Testis (tissue), 3 donors: ENCODE measurements around the gene HBQ1. TPM values are rescaled to one million over a fixed set of nuclear protein-coding genes. Genes with fewer than 3 reads are reported as not detected.

Experiments used
- polyA plus RNA-seq: library from polyadenylated mRNA; stranded (reverse); fragments of 350-450 nt; fragmentation: Illumina TruSeq; extraction: RNeasy Lipid Tissue Mini Kit (QIAGEN cat#74804); gene quantifications from one replicate; pipeline ENCODE4 v1.2.3, GENCODE V29; 2014; ENCODE audit warnings: low read depth, low replicate concordance; ENCODE audit not compliant: insufficient read depth
- small RNA-seq, 2 donors: library from RNA; depleted of rRNA; stranded (forward); fragments of <200 nt; gene quantifications; one replicate each; pipeline ENCODE3, GENCODE V24; 2016
- total RNA-seq, 2 donors: library from RNA; depleted of rRNA; stranded (reverse); fragments of >200 nt; gene quantifications; one replicate each; pipeline ENCODE4 v1.2.3, GENCODE V29; 2016

The HBQ1 gene
- total and polyA plus RNA-seq, 3 donors from 2014 or later = 1.3 to 4.3 (median 4.2) TPM

Small RNAs within 50 kb of the gene (small RNA-seq; reads per million reads assigned to genes)
- gene RF00019 = 0 reads per million in 2 donors

Other genes starting within 250 kb of the HBQ1 start
- gene POLR3K, start 126.9 kb upstream of the HBQ1 start, total RNA-seq = 1 to 10 TPM; 2.4 to 3.0 TPM
- 6.5 TPM for gene POLR3K, start 126.9 kb upstream of the HBQ1 start, polyA plus RNA-seq
- gene SNRNP25, start 126.6 kb upstream of the HBQ1 start, total RNA-seq = 10 to 100 TPM; 12.8 to 17.5 TPM
- gene SNRNP25, start 126.6 kb upstream of the HBQ1 start, polyA plus RNA-seq = 26.9 TPM
- gene RHBDF1, start 107.8 kb upstream of the HBQ1 start, total RNA-seq = 10 to 100 TPM; 18.3 to 22.5 TPM
- 15.9 TPM for gene RHBDF1, start 107.8 kb upstream of the HBQ1 start, polyA plus RNA-seq
- 10 to 100 TPM; 44.8 to 61.7 TPM for gene MPG, start 102.2 kb upstream of the HBQ1 start, total RNA-seq
- 42.6 TPM for gene MPG, start 102.2 kb upstream of the HBQ1 start, polyA plus RNA-seq
- gene NPRL3, start 41.8 kb upstream of the HBQ1 start, total RNA-seq = 10 to 100 TPM; 57.5 to 57.8 TPM
- gene NPRL3, start 41.8 kb upstream of the HBQ1 start, polyA plus RNA-seq = 73.4 TPM
- gene HBZ, start 27.8 kb upstream of the HBQ1 start, total RNA-seq = 1 to 10 TPM; 1.1 to 9.0 TPM
- gene HBZ, start 27.8 kb upstream of the HBQ1 start, polyA plus RNA-seq = 3.7 TPM
- 1 to 10 TPM; 1.6 to 3.7 TPM for gene HBM, start 14.5 kb upstream of the HBQ1 start, total RNA-seq
- not detected for gene HBM, start 14.5 kb upstream of the HBQ1 start, polyA plus RNA-seq
- 10 to 100 TPM in 1 of 2 donors, 1 to 10 TPM in 1; 7.1 to 27.4 TPM for gene HBA2, start 7.6 kb upstream of the HBQ1 start, total RNA-seq
- 68.9 TPM for gene HBA2, start 7.6 kb upstream of the HBQ1 start, polyA plus RNA-seq
- gene HBA1, start 3.8 kb upstream of the HBQ1 start, total RNA-seq = 10 to 100 TPM in 1 of 2 donors, not detected in 1; 11.7 TPM
- gene HBA1, start 3.8 kb upstream of the HBQ1 start, polyA plus RNA-seq = 24.0 TPM
- gene LUC7L, start 49.0 kb downstream of the HBQ1 start, total RNA-seq = 100 to 1,000 TPM; 145 to 192 TPM
- 81.1 TPM for gene LUC7L, start 49.0 kb downstream of the HBQ1 start, polyA plus RNA-seq
- gene FAM234A, start 54.4 kb downstream of the HBQ1 start, total RNA-seq = 100 to 1,000 TPM; 151 to 168 TPM
- 89.7 TPM for gene FAM234A, start 54.4 kb downstream of the HBQ1 start, polyA plus RNA-seq
- 1 to 10 TPM; 1.2 to 2.9 TPM for gene RGS11, start 95.5 kb downstream of the HBQ1 start, total RNA-seq
- 3.0 TPM for gene RGS11, start 95.5 kb downstream of the HBQ1 start, polyA plus RNA-seq
- 1 to 10 TPM; 6.6 to 7.7 TPM for gene ARHGDIG, start 100.1 kb downstream of the HBQ1 start, total RNA-seq
- 2.9 TPM for gene ARHGDIG, start 100.1 kb downstream of the HBQ1 start, polyA plus RNA-seq
- 1 to 10 TPM; 2.6 to 5.3 TPM for gene PDIA2, start 102.7 kb downstream of the HBQ1 start, total RNA-seq
- gene PDIA2, start 102.7 kb downstream of the HBQ1 start, polyA plus RNA-seq = 1.2 TPM
- gene AXIN1, start 172.3 kb downstream of the HBQ1 start, total RNA-seq = 10 to 100 TPM; 30.6 to 32.0 TPM
- 19.4 TPM for gene AXIN1, start 172.3 kb downstream of the HBQ1 start, polyA plus RNA-seq
- 100 to 1,000 TPM; 108 to 119 TPM for gene MRPL28, start 190.1 kb downstream of the HBQ1 start, total RNA-seq
- 161 TPM for gene MRPL28, start 190.1 kb downstream of the HBQ1 start, polyA plus RNA-seq
- 100 to 1,000 TPM; 261 to 265 TPM for gene PGAP6, start 201.5 kb downstream of the HBQ1 start, total RNA-seq
- gene PGAP6, start 201.5 kb downstream of the HBQ1 start, polyA plus RNA-seq = 121 TPM
- 100 to 1,000 TPM in 1 of 2 donors, 10 to 100 TPM in 1; 87.5 to 107 TPM for gene NME4, start 216.7 kb downstream of the HBQ1 start, total RNA-seq
- 79.2 TPM for gene NME4, start 216.7 kb downstream of the HBQ1 start, polyA plus RNA-seq
- 10 to 100 TPM; 52.2 to 56.1 TPM for gene DECR2, start 221.4 kb downstream of the HBQ1 start, total RNA-seq
- gene DECR2, start 221.4 kb downstream of the HBQ1 start, polyA plus RNA-seq = 33.2 TPM
- gene RAB11FIP3, start 245.2 kb downstream of the HBQ1 start, total RNA-seq = 100 to 1,000 TPM; 166 to 186 TPM
- 61.7 TPM for gene RAB11FIP3, start 245.2 kb downstream of the HBQ1 start, polyA plus RNA-seq